GM23338 (cell line): ENCODE measurements around the gene STX1A. TPM values are rescaled to one million over a fixed set of nuclear protein-coding genes. Genes with fewer than 3 reads are reported as not detected.

ENCODE experiments used
- ATAC-seq: fragments of 200-7000 bp; cut with Tn5 transposase; 3 replicates; pipeline ENCODE4 v1.9.1; 2020
- DNase-seq: peaks from one replicate; pipeline ENCODE4 v3.0.0-alpha.2; 2015; ENCODE audit warnings: low spot score
- H2AFZ ChIP-seq: fragments of 200-600 bp; sonication (generic); 2 replicates; pipeline ENCODE4 v1.8.0; 2016; ENCODE audit warnings: antibody characterized with exemption, mild to moderate bottlenecking, moderate library complexity
- H3F3A ChIP-seq: fragments of 200-600 bp; sonication (generic); replicated peaks from 2 replicates; pipeline ENCODE4 v1.8.0; 2017; ENCODE audit warnings: antibody characterized with exemption, mixed run types, low read depth
- H3K27ac ChIP-seq: fragments of 200-600 bp; sonication (generic); 2 replicates; pipeline ENCODE4 v1.6.1; 2016; ENCODE audit warnings: low read depth
- H3K27me3 ChIP-seq: fragments of 200-600 bp; sonication (generic); 2 replicates; pipeline ENCODE4 v1.8.0; 2016; ENCODE audit warnings: mild to moderate bottlenecking, mixed run types, moderate library complexity; ENCODE audit not compliant: insufficient read depth
- H3K36me3 ChIP-seq: fragments of 200-600 bp; sonication (generic); 2 replicates; pipeline ENCODE4 v1.8.0; 2016; ENCODE audit warnings: mild to moderate bottlenecking; ENCODE audit not compliant: insufficient read depth
- H3K4me1 ChIP-seq: fragments of 200-600 bp; sonication (generic); 2 replicates; pipeline ENCODE4 v1.8.0; 2016; ENCODE audit warnings: mild to moderate bottlenecking, moderate library complexity; ENCODE audit not compliant: insufficient read depth
- H3K4me2 ChIP-seq: fragments of 200-600 bp; sonication (generic); 2 replicates; pipeline ENCODE4 v1.7.1; 2017; ENCODE audit warnings: mixed run types
- H3K4me3 ChIP-seq: fragments of 200-600 bp; sonication (generic); 2 replicates; pipeline ENCODE4 v1.6.1; 2016; ENCODE audit warnings: mixed run types
- H3K79me2 ChIP-seq: fragments of 200-600 bp; sonication (generic); replicated peaks from 2 replicates; pipeline ENCODE4 v1.8.0; 2017; ENCODE audit warnings: mild to moderate bottlenecking; ENCODE audit not compliant: insufficient read depth
- H3K9me2 ChIP-seq: fragments of 200-600 bp; sonication (generic); 2 replicates; pipeline ENCODE4 v1.8.0; 2017; ENCODE audit not compliant: insufficient read depth
- H4K20me1 ChIP-seq: fragments of 200-600 bp; sonication (generic); replicated peaks from 2 replicates; pipeline ENCODE4 v1.8.0; 2017; ENCODE audit warnings: mild to moderate bottlenecking; ENCODE audit not compliant: insufficient read depth
- H3K27ac Mint-ChIP-seq: 2 replicates; pipeline ENCODE4 v1.8.0; 2020; ENCODE audit warnings: inconsistent platforms, mild to moderate bottlenecking, moderate library complexity, mixed read lengths
- H3K27me3 Mint-ChIP-seq: 3 replicates; pipeline ENCODE4 v1.8.0; 2022; ENCODE audit warnings: low read depth, mild to moderate bottlenecking, moderate library complexity, mixed read lengths, inconsistent platforms; ENCODE audit not compliant: insufficient read depth, poor library complexity
- H3K36me3 Mint-ChIP-seq: 3 replicates; pipeline ENCODE4 v1.8.0; 2021; ENCODE audit warnings: low read depth, mild to moderate bottlenecking, inconsistent platforms, moderate library complexity, mixed read lengths
- H3K4me1 Mint-ChIP-seq: 3 replicates; pipeline ENCODE4 v1.8.0; 2020; ENCODE audit warnings: mild to moderate bottlenecking, inconsistent platforms, mixed read lengths
- H3K4me3 Mint-ChIP-seq: 3 replicates; pipeline ENCODE4 v1.8.0; 2021; ENCODE audit warnings: moderate library complexity, mild to moderate bottlenecking, inconsistent platforms, mixed read lengths
- H3K9me3 Mint-ChIP-seq: 3 replicates; pipeline ENCODE4 v1.8.0; 2020; ENCODE audit warnings: moderate library complexity, mild to moderate bottlenecking, inconsistent platforms, mixed read lengths
- CREB1 ChIP-seq: fragments of 250-450 bp; sonication (Bioruptor Pico); IDR thresholded peaks from 2 replicates; pipeline ENCODE4 v1.5.0; 2020; ENCODE audit warnings: low read depth, mild to moderate bottlenecking, moderate library complexity
- CTCF ChIP-seq, 2 experiments: fragments of 200-600 bp in 1 of 2; sonication (generic) in 1 of 2; conservative IDR thresholded peaks; 2 replicates each; pipeline versions ENCODE4 v1.5.1 to v1.6.1; 2016 to 2017; ENCODE audit warnings: antibody characterized with exemption in 2 of 2, low read depth in 2 of 2, mild to moderate bottlenecking in 2 of 2, moderate library complexity in 1 of 2
- ETS1 ChIP-seq: IDR thresholded peaks from 2 replicates; pipeline ENCODE4 v1.6.1; 2016; ENCODE audit warnings: antibody characterized with exemption
- EZH2phosphoT487 ChIP-seq: fragments of 200-600 bp; sonication (generic); IDR thresholded peaks from one replicate; pipeline ENCODE4 v1.8.1; 2018; ENCODE audit warnings: antibody characterized with exemption; ENCODE audit not compliant: unreplicated experiment
- JUNB ChIP-seq: IDR thresholded peaks from one replicate; pipeline ENCODE4 v1.6.1; 2016; ENCODE audit warnings: antibody characterized with exemption; ENCODE audit not compliant: unreplicated experiment
- NANOG ChIP-seq: IDR thresholded peaks from 2 replicates; pipeline ENCODE4 v1.6.1; 2016; ENCODE audit warnings: antibody characterized with exemption, borderline replicate concordance
- POLR2AphosphoS5 ChIP-seq: IDR thresholded peaks from 2 replicates; pipeline ENCODE4 v1.6.1; 2016; ENCODE audit warnings: antibody characterized with exemption, low read depth
- REST ChIP-seq: IDR thresholded peaks from one replicate; pipeline ENCODE4 v1.6.1; 2018; ENCODE audit warnings: antibody characterized with exemption; ENCODE audit not compliant: unreplicated experiment
- STAT1 ChIP-seq: IDR thresholded peaks from one replicate; pipeline ENCODE4 v1.6.1; 2016; ENCODE audit warnings: antibody characterized with exemption; ENCODE audit not compliant: unreplicated experiment
- ZNF114 ChIP-seq: fragments of 250-450 bp; sonication (Bioruptor Pico); IDR thresholded peaks from 2 replicates; pipeline ENCODE4 v1.5.0; 2020; ENCODE audit warnings: mild to moderate bottlenecking, moderate library complexity
- ZNF331 ChIP-seq: fragments of 250-450 bp; sonication (Bioruptor Pico); IDR thresholded peaks from 2 replicates; pipeline ENCODE4 v1.5.0; 2020; ENCODE audit warnings: low read depth, mild to moderate bottlenecking, moderate library complexity
- polyA plus RNA-seq: library from polyadenylated mRNA; unstranded; fragments of >200 nt; fragmentation: Nextera tagmentation; extraction: Ambion mirVana; gene quantifications from 2 replicates; pipeline ENCODE4 v1.2.1, GENCODE V29; 2016
- total RNA-seq: library from RNA; depleted of rRNA; stranded (reverse); fragments of >200 nt; shearing (Covaris generic); gene quantifications from 2 replicates; pipeline ENCODE4 v1.2.3, GENCODE V29; 2014

Gene STX1A
- total and polyA plus RNA-seq, 2 experiments from 2014 or later = 9.1 to 19.8 TPM

GRCh38 chr7:73723813-73724212, 4.3 kb upstream of the STX1A start:
- H3K9me3 Mint-ChIP-seq = no peaks in the 10 kb centered on the region
- H3K36me3 Mint-ChIP-seq = no peaks in the 10 kb centered on the region
- H3K4me3 ChIP-seq = no peak overlapping the region
- H3F3A ChIP-seq = 0 out of 2 replicates have a peak, but pooled peaks cover 2% of the 10 kb centered on the region
- no peaks in the 10 kb centered on the region for H3K9me2 ChIP-seq
- H3K36me3 ChIP-seq = no peaks in the 10 kb centered on the region
- peaks cover 14% of the 10 kb centered on the region for H3K27me3 ChIP-seq
- H3K79me2 ChIP-seq = no peaks in the 10 kb centered on the region
- no peak overlapping the region for H3K27ac Mint-ChIP-seq
- H4K20me1 ChIP-seq = no peaks in the 10 kb centered on the region
- H3K27ac ChIP-seq = no peak overlapping the region
- no peak for TF ChIP-seq ZNF331 (CRISPR knock-in tag)
- no peak for TF ChIP-seq POLR2AphosphoS5
- TF ChIP-seq EZH2phosphoT487 = no peak
- no peak for TF ChIP-seq REST
- TF ChIP-seq ZNF114 (CRISPR knock-in tag) = no peak
- TF ChIP-seq CTCF (conservative IDR thresholded peaks at IDR 0.05; ENCODE audit: low read depth in 2 of 2) = no peak
- no peak for TF ChIP-seq STAT1
- TF ChIP-seq NANOG = no peak
- no peak for TF ChIP-seq JUNB
- no peak for TF ChIP-seq CREB1 (CRISPR knock-in tag)
- no peak for TF ChIP-seq ETS1
- H3K4me2 ChIP-seq = no peak overlapping the region
- no peak overlapping the region for H2AFZ ChIP-seq
- ATAC-seq (no peak), DNase-seq (no peak)
- peaks cover 14% of the 10 kb centered on the region for H3K27me3 Mint-ChIP-seq
- no peak overlapping the region for H3K4me3 Mint-ChIP-seq
- H3K4me1 ChIP-seq = 0 out of 2 replicates have a peak, but pooled peaks cover 7% of the 10 kb centered on the region
- H3K4me1 Mint-ChIP-seq = peaks cover 8% of the 10 kb centered on the region
